GM06990 (cell line): ENCODE data around the gene ATAD3A.
"Not testable (repeated sequence)": the region's sequence is repeated elsewhere in the genome, so short reads cannot be mapped to it uniquely, and the experiment has no call there.

ENCODE experiments used
- DNase-seq: peaks from one replicate; pipeline ENCODE4 v3.0.0-alpha.2; 2011; ENCODE audit not compliant: insufficient read length; ENCODE audit errors: extremely low read depth
- H3K27me3 ChIP-seq: replicated peaks from 2 replicates; pipeline ENCODE4 v1.6.0; 2011; ENCODE audit warnings: low read length; ENCODE audit not compliant: control insufficient read depth, insufficient read depth
- H3K36me3 ChIP-seq: 2 replicates; pipeline ENCODE4 v1.5.1; 2011; ENCODE audit warnings: low read length; ENCODE audit not compliant: control insufficient read depth, insufficient read depth
- H3K4me3 ChIP-seq: replicated peaks from 2 replicates; pipeline ENCODE4 v1.5.1; 2011; ENCODE audit warnings: low read depth, mild to moderate bottlenecking, control low read depth, low read length
- TF ChIP-seq, protein P1 (sequence below): IDR thresholded peaks from 2 replicates; pipeline ENCODE4 v1.5.1; 2011; ENCODE audit warnings: low read length, control low read depth, mild to moderate bottlenecking, inconsistent platforms; ENCODE audit not compliant: insufficient read depth, poor library complexity, severe bottlenecking

The ATAD3A gene

DNA sequence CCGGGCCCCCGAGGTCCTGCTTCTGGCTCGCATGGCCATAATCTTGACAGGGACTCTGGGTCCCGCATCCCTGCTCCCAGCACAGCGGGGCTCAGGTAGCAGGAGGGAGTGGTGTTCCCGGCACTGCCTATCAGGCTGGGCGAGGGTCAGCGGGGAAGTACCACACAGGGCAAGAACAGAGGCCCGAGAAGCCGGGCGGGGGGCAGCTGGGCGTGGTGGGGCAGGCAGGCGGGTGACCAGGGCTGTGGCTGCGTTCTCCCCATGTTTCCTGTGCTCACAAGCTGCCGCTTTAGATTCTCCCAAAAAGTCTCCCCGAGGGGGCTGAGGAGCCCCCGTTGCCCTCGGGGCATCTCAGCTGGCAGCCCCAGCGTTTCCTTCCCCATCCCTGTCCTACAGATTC is 22.1 kb upstream of the ATAD3A start:
- TF ChIP-seq, protein P1, sequence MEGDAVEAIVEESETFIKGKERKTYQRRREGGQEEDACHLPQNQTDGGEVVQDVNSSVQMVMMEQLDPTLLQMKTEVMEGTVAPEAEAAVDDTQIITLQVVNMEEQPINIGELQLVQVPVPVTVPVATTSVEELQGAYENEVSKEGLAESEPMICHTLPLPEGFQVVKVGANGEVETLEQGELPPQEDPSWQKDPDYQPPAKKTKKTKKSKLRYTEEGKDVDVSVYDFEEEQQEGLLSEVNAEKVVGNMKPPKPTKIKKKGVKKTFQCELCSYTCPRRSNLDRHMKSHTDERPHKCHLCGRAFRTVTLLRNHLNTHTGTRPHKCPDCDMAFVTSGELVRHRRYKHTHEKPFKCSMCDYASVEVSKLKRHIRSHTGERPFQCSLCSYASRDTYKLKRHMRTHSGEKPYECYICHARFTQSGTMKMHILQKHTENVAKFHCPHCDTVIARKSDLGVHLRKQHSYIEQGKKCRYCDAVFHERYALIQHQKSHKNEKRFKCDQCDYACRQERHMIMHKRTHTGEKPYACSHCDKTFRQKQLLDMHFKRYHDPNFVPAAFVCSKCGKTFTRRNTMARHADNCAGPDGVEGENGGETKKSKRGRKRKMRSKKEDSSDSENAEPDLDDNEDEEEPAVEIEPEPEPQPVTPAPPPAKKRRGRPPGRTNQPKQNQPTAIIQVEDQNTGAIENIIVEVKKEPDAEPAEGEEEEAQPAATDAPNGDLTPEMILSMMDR = no peak
- no peaks in the 10 kb centered on the region for H3K27me3 ChIP-seq
- H3K36me3 ChIP-seq = peaks cover 35% of the 10 kb centered on the region
- DNase-seq = no peak
- no peak overlapping the region for H3K4me3 ChIP-seq

DNA sequence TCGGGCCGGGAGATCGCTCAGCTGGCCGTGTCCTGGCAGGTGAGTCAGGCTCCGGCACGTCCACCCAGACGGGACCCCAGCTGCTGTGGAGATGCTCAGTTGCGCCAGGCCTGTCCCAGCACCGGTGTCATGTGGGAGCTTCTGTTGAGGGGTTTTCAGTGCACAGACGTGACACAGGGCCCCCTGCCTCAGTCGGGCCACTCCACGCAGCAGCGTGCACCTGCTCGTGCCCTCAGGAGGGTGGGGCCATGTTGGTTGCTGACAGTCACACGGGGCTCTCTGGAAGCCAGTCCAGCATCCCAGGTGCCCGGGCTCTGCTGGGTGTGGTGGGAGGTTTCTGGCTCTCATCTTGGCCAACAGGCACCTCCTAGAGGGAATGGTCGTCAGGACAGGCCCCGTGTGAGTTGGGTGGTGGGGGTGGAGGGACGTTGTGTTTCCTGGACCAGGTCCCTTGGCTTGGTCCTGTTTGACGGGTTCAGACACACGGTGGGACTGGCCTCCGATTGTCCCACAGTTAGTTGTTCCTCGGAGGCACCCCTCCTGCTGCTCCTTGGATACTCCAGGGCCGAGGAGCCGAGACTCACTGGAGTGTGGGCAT is 21.2 kb upstream of the ATAD3A start:
- TF ChIP-seq, protein P1 = no peak
- Histone ChIP-seq H3K4me3 (no peak overlapping the region), H3K27me3 (no peaks in the 10 kb centered on the region), H3K36me3 (peaks cover 35% of the 10 kb centered on the region)
- DNase-seq = no peak

DNA sequence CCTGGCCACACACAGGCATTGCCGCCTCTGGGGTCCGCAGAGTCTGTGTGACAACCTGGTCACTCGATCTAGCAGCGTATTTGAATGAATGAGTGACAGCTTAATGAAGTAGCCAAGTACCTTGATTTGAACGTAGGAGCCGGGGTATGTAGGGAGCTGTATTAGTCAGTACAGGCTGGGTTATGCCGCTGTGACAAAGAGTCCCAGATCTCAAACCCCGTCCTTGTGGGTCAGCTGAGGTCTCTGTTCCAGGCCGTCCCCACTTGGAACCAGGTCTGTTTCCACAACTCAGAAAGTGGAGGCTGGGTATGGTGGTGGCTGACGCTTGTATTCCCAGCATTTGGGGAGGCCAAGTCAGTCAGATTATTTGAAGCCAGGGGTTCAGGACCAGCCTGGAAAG is 20.4 kb upstream of the ATAD3A start:
- DNase-seq = no peak
- H3K27me3 ChIP-seq = no peaks in the 10 kb centered on the region
- H3K36me3 ChIP-seq = peaks cover 31% of the 10 kb centered on the region
- TF ChIP-seq, protein P1 = no peak
- no peak overlapping the region for H3K4me3 ChIP-seq

DNA sequence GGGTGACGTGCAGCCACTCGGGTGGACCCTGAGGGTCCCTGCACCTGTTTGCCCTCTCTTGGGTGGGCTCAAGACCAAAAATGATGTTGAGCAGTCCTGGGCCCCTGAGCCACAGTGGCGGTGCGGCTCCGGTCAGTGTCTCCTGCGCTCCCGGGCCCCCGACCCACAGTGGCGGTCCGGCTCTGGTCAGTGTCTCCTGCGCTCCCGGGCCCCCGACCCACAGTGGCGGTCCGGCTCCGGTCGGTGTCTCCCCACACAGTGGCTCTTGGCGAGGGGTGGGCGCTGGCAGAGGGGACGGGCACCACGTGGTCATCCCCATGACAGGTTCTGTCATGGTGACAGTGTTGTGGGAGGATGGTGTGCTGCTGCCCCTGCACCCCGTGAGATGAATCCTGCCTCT is 17.7 kb upstream of the ATAD3A start:
- H3K4me3 ChIP-seq, H3K27me3 ChIP-seq, DNase-seq: not testable (repeated sequence)
- peaks cover 22% of the 10 kb centered on the region for H3K36me3 ChIP-seq

DNA sequence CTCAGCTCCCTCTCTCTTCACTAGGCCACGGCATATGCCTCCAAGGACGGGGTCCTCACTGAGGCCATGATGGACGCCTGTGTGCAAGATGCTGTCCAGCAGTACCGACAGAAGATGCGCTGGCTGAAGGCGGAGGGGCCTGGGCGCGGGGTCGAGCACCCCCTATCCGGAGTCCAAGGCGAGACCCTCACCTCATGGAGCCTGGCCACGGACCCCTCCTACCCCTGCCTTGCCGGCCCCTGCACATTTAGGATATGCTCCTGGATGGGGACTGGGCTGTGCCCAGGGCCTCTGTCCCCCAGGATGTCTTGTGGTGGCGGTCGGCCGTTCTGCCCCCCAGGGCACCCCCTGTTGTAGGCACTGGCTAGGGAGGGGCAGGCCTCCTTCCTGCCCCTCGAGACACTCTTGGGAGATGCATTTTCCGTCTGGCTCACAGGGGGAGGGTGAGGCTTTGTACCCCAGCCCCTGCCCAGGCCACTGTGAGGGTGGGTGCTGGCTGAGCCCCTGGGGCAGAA is 16.4 kb upstream of the ATAD3A start:
- not testable (repeated sequence) for H3K4me3 ChIP-seq, DNase-seq, H3K27me3 ChIP-seq
- H3K36me3 ChIP-seq = peaks cover 13% of the 10 kb centered on the region

DNA sequence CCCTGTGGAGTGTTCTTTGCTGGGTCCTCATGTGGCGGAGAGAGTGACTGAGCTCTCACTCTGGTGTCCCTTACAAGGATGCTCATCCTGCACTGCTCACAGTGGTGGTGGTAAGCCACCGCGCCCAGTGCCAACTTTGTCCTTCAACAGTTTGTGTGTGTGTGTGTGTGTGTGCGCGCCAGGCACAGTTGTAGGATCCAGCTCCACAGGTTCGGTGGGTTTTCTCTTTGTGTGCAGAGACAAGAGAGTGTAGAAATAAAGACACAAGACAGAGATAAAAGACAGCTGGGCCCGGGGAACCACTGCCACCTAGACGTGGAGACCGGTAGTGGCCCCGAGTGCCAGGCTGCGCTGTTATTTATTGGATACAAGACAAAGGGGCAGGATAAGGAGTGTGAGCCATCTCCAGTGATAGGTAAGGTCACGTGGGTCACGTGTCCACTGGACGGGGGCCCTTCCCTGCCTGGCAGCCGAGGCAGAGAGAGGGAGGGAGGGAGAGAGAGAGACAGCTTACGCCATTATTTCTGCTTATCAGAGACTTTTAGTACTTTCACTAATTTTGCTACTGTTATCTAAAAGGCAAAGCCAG is 7.1 kb upstream of the ATAD3A start:
- H3K4me3 ChIP-seq = peak overlapping the region; percentile 5; the same call in 1 of the 2 replicates
- TF ChIP-seq, protein P1 = peak; percentile 64
- H3K27me3 ChIP-seq, H3K36me3 ChIP-seq: not testable (repeated sequence)
- peak; percentile 78 for DNase-seq
